Activated CD4-positive, CD25-positive, alpha-beta regulatory T cell treated with anti-CD3 and anti-CD28 coated beads, Interleukin-2, amount 50 U/mL, for 72 hours (primary cell): Measurements from ENCODE around the gene COL5A2.

Source experiments
- DNase-seq: peaks from one replicate; pipeline ENCODE4 v3.0.0; 2021

Gene COL5A2

GRCh38 chr2:189095101-189095500 lies 84.5 kb downstream of the COL5A2 start:
- DNase-seq = no peak

- no peak for DNase-seq
These were observed 86.6 kb downstream of the COL5A2 start for GRCh38 chr2:189092936-189093335.

- DNase-seq = no peak
These were observed 88.3 kb downstream of the COL5A2 start for GRCh38 chr2:189091253-189091652.

- DNase-seq = no peak
These were observed 90.9 kb downstream of the COL5A2 start for GRCh38 chr2:189088591-189089205.

- no peak for DNase-seq
These were observed 92.9 kb downstream of the COL5A2 start for GRCh38 chr2:189086710-189087109.

- no peak for DNase-seq
These were observed 93.3 kb downstream of the COL5A2 start for GRCh38 chr2:189086250-189086649.

- DNase-seq = no peak
These were observed 96.0 kb downstream of the COL5A2 start for GRCh38 chr2:189083606-189084005.

- DNase-seq = no peak
These were observed 96.5 kb downstream of the COL5A2 start for GRCh38 chr2:189083106-189083505.

- DNase-seq = no peak
These were observed 97.1 kb downstream of the COL5A2 start for GRCh38 chr2:189082376-189082975.

- no peak for DNase-seq
These were observed 103.0 kb downstream of the COL5A2 start for GRCh38 chr2:189076572-189076971.

- no peak for DNase-seq
These were observed 103.4 kb downstream of the COL5A2 start for GRCh38 chr2:189076120-189076519.

- DNase-seq = no peak
These were observed 105.1 kb downstream of the COL5A2 start for GRCh38 chr2:189074506-189074905.

- no peak for DNase-seq
These were observed 107.5 kb downstream of the COL5A2 start for GRCh38 chr2:189072036-189072435.

GRCh38 chr2:189069855-189070619 lies 109.5 kb downstream of the COL5A2 start:
- DNase-seq = no peak

GRCh38 chr2:189066037-189066436 lies 113.5 kb downstream of the COL5A2 start:
- no peak for DNase-seq

- DNase-seq = no peak
These were observed 119.4 kb downstream of the COL5A2 start for GRCh38 chr2:189060096-189060642.

GRCh38 chr2:189057316-189057715 lies 122.2 kb downstream of the COL5A2 start:
- DNase-seq = no peak

- no peak for DNase-seq
These were observed 123.1 kb downstream of the COL5A2 start for GRCh38 chr2:189056200-189057106.

GRCh38 chr2:189050165-189050712 lies 129.3 kb downstream of the COL5A2 start:
- no peak for DNase-seq

GRCh38 chr2:189049709-189050164 lies 129.8 kb downstream of the COL5A2 start:
- no peak for DNase-seq

- no peak for DNase-seq
These were observed 131.4 kb downstream of the COL5A2 start for GRCh38 chr2:189048189-189048588.

- DNase-seq = no peak
These were observed 132.2 kb downstream of the COL5A2 start for GRCh38 chr2:189047171-189047888.
